Endothelial cell of hepatic sinusoid (primary cell): ENCODE measurements around the gene ARHGAP10.

Experiments
- in situ Hi-C: cut with HindIII; loops from 2 replicates; pipeline ENCODE4 v1.10.0; 2017; ENCODE audit warnings: low sequenced_read_pairs

The ARHGAP10 gene

DNA sequence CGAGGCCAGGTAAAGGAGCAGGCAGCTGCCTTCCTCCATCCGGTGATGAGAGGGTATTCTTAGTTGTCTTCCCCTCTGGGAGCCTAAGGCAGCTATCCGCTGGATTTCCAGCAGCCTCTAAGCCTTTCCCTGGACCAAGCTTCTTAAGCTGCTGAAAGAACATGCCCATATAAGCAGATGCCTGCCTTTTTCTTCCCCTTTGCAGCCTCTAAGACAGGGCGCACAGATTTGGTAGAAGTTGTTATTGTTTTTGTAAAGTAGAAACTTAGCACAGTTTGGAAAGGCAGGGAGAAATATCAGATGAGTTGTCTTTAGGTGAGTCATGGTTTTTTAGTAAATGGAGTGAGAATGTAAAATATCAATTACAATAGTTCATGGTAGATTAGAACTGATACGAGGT is 210.8 kb downstream of the ARHGAP10 start:
- in situ Hi-C loops: no loop called here

DNA sequence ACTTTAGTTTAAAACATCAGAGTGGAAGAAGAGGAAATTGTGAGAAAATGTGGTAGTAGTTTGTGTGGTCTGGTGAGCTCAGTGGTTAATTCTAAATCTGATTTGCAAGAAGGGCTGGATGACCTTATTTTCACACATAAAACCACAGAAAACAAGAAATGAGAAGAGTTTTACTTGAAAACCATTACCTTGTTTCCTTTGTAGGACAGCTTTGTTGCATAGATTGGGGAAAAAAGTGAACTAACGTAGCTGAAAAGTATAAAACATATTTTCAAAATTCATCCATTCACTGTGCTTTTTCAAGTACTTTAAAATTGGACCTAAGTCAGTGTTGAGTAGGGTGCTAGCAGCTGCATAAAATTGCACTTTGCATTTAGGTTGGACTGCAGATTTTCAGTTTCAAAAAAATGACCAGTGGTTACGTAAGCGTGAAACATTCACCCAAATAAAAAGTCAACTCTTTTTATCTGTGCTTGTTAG is 211.3 kb downstream of the ARHGAP10 start:
- in situ Hi-C loops: no loop called here

DNA sequence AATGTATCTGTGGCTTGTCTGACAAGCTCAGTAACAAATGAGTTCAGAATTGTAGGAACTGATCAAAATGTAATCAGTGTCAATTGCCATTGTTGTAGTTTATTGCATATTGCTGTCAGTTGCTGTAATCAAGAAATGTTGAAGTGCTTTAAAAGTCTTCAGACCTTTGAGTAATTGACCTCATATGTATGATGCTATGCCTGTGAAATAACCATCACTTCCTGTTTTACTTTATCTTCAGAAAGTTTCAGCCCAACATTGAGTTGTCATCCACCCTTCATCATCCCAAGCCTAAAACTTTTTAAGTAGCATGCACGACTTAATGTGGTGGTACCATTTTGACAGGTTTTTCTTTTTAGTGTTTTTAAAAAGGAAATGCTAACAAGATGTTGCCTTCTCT is 212.4 kb downstream of the ARHGAP10 start:
- in situ Hi-C loops: no loop called here

DNA sequence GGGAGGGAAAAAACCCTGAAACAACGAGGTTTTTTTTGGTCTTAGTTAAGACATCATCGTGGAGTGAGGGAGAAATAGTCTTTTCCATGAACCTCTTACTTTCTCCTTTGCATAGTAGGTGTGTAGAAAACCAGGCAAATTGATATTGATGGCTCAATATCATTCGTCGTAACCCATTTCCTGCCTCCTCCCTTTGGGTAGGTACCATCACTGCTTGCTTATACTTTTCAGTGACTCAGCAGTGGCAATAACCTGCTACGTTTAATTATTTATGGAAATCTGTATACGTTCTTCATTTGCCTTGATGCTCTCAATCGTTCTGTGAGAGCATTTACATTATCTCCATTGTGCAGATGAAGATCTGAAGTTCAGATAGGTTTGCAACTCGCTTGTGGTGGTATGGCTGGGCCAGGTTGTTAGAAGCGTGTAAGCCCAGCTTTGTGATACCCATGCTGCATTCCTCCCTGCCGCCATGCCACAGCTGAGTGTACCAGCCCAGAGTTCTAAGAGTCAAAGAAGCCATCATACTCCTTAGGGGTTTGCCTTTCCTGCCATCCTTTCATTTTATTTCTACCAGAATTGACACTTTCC is 212.9 kb downstream of the ARHGAP10 start:
- in situ Hi-C loops: no loop called here

DNA sequence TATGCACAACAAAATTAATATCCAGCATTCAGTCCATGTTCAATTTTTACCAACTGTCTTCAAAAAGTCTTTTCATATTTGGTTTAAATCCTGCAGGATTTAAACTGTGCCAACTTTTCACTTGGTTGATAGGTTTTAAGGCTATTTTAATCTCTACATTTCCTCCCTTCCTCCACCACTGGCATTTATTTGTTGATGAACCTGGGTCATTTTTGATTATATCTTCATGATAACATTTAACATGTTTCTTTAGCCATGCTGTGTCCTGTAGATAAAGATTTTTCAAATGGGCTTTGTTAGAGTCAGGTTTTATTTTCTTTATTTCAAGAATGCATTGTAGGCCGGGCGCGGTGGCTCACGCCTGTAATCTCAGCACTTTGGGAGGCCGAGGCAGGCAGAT is 216.4 kb downstream of the ARHGAP10 start:
- in situ Hi-C loops: no loop called here

DNA sequence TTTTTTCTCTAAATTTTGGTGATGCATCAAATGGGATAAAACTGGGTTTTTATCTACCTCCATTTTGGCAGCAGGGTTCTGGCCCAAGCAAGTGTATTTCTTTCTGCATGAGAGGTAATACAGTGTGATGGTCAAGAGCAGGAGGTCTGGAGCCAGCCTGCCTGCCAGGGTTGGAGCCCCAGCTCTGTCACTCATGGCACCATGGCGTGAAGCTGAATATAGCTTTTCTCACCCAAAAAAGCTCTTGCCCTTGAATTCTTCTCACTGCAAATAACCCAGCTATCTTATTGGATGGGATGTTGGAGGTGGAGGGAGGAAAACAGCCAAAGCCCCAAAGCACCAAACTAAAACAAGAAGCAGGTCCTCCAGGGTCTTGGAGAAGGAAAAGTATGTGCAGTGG is 218.4 kb downstream of the ARHGAP10 start:
- in situ Hi-C loops: no loop called here

DNA sequence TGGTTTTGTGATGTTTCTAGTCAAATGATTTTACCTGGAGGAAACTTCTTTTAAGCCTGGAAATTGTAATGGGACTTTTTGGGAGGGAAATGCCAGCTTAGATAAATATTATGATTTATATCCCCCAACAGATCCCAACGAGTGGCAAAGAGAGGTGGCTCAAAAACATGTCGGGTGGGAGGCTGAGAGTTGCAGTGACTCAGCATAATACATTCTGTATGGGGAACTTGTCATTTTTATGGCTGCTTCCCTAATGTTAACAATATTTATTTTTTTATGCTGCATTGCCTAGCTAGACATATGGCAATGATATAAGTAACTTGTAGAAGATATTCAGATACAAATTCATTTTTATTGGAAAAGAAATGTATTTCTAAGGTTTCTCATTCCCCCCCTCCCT is 219.0 kb downstream of the ARHGAP10 start:
- in situ Hi-C loops: no loop called here

DNA sequence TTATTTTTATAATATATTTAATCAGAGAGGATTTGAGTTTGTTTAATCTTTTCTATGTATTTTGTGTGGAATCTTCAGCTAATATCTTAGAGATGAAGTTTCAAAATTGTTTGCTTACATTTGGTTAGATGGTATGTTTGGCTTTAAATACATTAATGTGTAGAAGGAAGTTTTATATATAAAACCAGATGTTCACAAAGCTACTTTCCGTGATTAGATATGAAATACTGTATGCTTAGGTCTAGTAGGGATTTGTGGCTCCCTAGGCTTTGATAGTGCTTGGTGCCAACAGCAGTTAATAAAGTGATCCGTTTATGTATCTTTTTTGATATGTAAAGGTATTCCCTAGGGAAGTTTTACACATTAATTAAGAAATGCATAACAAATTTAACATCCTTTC is 223.0 kb downstream of the ARHGAP10 start:
- in situ Hi-C loops: no loop called here

DNA sequence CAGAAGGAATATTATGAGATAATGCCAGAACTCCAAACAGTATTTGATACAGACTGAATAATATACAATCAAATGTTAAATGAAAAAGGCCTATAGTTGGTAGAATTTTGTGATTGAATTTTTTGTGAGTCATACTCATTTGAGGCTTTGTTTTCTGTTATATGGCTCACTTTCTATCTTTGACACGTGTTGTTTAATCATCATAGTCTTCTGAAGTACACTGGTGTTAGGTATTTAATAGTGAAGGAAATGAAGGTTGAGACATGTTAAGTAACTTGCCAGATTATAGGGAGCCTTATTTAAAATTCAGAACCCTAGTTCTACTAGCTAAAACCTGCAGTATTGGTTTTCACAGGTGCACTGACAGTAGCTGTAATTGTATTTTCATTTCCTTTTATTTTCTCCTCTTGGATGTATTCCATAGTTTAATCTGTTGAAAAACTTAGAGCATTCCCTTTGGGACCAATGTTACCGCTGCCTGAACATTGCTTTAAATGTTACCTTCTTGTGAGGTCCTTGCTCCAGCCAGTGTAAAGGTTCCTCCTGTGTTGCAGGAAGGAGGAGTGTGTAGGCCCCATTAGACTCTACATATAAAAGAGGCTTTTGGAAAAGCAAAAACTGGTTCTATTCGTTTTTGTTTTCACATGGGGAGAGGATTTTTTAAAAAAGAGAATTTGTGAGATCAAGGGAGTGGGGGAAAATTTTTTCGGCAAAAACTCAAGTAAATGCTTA is 224.1 kb downstream of the ARHGAP10 start:
- in situ Hi-C loops: no loop called here

DNA sequence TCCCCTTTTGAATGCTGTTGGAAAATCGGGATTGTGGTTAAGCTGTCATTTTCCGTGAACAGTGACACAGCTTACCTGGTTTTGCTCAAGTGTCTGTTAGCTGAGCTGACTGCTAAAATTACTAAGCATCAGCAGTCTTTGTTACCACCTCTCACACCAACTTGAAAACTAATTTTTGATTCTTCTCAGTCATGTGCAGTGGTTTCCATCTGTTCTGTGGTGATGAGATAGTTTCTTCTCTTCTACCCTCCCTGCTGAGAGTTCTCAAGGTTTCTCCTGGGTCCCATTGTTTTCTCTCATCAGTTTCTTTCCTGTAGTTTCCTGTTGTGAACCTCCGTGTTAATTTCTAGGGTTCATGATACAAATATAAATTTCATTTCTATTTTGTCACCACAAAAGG is 225.6 kb downstream of the ARHGAP10 start:
- in situ Hi-C loops: no loop called here

DNA sequence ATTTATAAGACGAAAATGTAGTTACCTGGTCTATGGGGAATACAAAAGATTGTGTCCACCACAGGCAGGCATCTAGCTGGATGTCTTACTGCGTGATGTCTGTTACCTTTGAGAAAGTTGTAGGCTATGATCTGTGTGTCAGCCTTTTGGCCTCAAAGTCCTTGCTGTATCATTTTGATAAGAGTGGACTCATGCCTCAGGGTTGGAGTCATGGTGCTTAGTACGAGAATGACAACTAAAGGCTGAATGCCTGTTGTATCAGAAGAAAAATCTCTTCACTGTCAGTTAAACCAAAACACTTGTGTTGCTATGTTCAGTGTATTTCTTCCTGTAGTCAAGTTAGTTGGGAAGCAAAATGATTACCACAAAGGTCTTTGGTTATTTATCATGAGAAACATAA is 226.2 kb downstream of the ARHGAP10 start:
- in situ Hi-C loops: no loop called here

DNA sequence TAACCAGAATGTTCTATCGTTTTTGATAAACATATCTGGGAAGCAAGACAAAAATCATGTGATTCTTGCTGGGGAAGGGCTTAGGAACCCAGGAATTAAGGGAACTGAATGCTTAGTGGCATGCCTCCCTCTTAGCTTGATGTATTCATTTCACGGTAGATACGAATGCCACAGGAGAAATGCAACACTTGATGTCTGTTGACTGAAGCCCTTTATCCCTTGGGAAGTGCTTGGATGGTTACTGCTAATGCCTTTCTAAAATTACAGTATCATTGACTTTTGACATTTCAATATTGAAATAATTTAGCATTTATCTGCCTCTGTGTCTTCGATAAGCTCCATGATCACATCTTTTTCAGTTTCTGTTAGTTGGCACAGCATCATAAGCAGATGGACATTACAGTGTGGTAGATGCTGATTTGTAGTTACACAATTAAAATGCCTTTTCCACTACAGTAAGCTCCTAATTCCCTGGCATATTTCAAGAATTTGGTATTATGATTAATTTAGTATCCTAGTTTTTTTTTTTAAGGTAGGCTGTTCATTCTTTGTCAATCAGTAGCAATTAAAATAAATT is 226.7 kb downstream of the ARHGAP10 start:
- in situ Hi-C loops: no loop called here

DNA sequence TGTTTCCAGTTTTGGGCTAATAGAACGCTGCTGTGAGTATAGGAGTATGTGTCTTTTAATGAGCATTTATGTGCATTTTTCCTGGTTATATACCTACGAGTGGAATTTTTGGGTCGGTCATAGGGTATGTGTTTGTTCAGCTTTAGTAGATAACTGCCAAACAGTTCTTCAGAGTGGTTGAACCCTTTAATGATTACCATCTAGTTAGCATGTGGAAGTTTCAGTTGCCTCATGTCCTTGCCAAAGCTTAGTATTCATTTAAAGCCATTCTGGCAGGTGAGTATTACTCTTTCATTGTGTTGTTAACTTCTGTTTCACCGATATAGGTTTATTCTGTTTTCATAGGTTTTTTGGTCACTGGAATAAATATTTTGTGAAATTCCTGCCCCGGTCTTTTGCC is 229.1 kb downstream of the ARHGAP10 start:
- in situ Hi-C loops: no loop called here

DNA sequence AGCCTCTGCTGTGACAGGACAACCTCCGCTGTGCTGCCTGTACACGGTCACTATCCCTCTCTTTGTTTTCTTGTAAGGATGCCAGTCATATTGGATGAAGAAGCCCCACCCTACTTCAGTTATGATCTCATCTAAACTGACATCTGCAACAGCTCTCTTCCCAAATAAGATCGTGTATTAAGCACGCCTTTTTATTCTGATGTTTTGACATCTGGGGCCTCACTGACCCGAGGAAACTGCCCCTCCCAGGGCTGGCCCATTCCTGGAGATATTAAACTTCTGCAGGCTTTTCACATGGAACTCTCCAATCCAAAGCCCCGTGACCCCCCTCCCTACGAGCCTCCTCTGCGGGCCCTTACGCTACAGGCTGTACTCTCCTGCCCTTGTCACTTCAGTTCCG is 232.0 kb downstream of the ARHGAP10 start:
- in situ Hi-C loops: no loop called here

DNA sequence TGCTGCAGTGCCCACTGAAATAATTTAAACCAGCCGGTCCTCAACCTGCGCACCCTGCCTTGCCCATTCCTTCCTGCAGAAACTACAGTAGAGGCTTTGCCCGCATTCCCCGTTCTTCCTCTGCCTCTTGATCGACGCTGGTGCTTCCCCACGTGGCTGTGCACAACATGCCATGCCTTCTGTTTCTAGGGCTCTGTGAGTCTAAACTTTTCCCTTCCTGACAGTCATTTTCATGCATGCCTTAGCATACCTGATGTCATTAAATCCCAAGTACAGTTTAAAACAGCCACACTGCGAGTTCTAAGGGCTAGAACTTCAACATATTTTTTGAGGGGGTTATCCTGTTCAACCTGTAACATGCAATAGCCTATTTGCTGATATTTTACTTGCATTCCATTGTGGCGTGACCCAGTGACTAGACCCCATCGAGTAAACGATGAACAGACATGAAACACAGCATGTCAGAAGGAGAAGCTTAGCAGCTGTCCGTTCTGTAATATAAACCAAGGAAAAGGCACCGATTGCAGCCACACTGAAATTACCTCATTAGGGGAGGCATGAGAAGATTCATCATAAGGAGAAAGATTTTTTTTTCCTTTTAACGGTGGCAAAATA is 232.5 kb downstream of the ARHGAP10 start:
- in situ Hi-C loops: no loop called here

DNA sequence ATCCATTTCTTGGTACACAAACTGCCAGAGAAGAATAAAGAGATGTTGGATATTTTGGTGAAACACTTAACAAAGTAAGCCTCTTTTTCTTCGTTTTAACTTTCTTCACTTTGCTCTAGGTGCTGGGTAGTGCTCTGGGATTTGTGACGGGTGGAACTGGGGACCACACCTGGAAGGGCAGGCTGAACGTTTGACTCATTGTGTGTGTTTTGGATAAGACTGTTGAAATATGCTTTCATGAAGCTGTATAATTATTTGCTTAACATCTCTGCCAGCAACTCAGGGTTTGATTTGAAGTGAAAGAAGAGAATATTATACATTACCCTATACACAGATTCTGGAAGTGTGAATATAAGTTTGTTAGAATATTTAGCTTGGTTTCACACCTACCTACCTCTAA is 233.2 kb downstream of the ARHGAP10 start:
- in situ Hi-C loops: no loop called here

DNA sequence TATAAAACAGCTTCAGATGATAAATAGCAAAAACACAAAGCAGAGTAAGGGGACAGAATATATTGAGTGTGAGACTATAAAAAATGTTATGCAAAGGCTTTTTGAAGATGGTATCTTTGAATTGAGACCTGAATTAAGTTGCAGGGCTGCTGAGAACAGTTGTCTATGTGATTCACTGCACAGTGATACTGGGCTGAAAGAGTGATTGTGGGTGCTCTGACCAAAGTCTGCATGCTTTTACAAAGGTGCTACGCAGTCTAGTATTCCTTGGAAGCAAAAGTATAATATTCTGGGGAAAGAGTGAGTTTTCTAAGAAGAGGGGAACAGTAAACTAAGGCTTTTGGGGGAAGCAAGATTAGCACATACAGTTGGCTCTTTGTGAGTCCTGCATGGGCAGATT is 234.0 kb downstream of the ARHGAP10 start:
- in situ Hi-C loops: no loop called here

DNA sequence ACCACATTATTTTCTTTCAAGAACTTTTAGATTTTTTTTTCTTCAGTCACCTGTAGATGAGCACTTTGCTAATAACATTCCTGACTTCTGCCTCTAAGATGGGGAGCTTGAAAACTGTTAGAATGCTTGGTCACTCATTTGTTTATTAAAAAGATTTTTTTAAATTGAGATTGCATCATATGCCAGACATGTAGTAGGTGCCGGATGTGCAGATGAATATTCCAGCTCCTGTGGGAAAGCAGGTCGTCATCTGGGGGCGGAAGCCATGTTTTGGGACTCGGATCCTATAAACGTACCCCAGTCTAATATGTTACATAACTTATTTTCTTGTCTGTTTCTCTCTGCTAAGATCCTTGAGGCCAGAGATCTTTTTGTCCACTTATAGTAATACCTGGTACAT is 236.8 kb downstream of the ARHGAP10 start:
- in situ Hi-C loops: no loop called here

DNA sequence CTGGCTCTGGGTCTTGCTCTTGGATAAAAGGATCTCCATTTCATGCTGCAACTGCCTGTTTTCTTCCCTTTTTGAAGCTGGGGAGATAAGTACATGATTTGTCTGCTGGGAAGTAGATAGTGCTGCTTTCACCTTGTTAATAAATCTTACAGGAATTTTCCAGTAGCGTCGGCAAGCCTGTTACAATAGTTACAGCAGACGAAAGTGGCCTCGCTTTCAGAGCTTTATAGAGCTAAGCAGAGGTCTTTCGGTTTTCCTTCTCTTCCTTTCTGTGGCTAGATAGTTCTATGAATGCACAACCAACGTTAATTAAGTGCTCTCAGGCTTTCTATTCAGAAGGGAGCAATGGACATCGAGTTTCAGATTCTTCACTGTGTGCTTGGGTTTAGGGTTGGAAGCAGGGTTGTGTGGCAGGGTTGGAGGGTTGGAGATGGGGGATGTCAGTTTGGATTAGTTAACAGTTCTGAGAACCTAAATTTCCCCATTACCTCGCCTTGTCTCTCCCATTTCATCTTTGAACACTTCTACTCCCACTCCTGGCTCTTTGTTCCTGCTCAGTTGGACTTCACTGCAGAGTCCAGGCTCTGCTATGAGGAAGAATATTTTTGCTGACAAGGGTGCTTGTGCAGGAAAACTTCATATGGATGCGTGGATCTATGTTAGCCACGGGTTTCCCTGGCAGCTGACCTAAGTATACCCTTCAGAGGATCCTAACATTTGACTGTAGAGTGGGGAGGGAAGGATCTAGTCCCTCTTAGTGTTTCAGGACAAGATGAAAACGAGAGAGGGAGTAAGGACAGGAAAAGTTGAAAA is 237.9 kb downstream of the ARHGAP10 start:
- in situ Hi-C loops: no loop called here

DNA sequence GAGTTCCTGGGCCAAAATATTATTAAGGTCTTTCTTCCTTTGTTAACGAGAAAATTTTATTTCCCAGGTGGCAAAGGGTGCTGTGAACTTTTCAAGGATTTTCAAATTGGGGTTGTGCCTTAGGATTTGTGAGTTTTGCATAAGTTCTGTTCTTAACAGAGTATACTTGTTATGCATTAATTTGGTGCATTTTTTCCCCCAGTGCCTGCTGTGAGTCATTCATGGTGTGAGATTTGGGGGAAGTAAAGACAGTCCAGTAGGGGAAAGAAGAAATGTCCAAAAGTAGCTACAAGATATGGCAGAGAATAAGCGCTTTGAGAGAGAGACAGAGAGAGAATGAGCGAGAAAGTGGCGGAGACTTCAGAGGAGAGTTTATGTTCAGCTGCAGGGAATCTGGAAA is 239.2 kb downstream of the ARHGAP10 start:
- in situ Hi-C loops: no loop called here

DNA sequence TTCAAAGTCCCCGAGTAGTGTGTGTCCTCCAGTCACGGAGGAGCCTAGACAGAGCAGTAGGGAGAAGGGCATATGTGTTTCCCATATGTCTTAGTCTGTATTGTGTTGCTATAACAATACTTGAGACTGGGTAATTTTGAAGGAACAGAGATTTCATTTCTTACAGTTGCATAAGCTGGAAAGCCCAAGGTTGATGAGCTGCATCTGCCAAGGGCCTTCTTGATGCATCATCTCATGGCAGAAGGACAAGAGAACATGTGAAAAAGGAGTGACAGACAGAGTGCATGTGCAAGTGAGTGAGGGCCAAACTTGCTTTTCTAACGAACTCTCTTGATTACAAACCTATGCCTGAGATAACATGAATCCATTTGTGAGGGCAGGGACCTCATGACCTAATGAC is 243.4 kb downstream of the ARHGAP10 start:
- in situ Hi-C loops: no loop called here
